NK-92 (cell line): Measurements from ENCODE around the gene SLC35D3.
"Not testable (repeated sequence)": the region's sequence is repeated elsewhere in the genome, so short reads cannot be mapped to it uniquely, and the experiment has no call there.

Experiments
- DNase-seq: peaks from one replicate; lab custom pipeline; 2025; ENCODE audit not compliant: unreplicated experiment; lab: John Stamatoyannopoulos, UW

SLC35D3 gene

GRCh38 chr6:136963259-136963658 lies 41.2 kb downstream of the SLC35D3 start:
- no peak for DNase-seq

GRCh38 chr6:136964398-136964797 lies 42.3 kb downstream of the SLC35D3 start:
- DNase-seq = no peak

- DNase-seq = no peak
Observed at GRCh38 chr6:136967876-136968752, 46.0 kb downstream of the SLC35D3 start.

GRCh38 chr6:136968837-136969236 lies 46.7 kb downstream of the SLC35D3 start:
- no peak for DNase-seq

- no peak for DNase-seq
Observed at GRCh38 chr6:136969433-136969832, 47.3 kb downstream of the SLC35D3 start.

- DNase-seq = no peak
Observed at GRCh38 chr6:136969930-136970329, 47.8 kb downstream of the SLC35D3 start.

GRCh38 chr6:136971609-136972008 lies 49.5 kb downstream of the SLC35D3 start:
- DNase-seq = no peak

GRCh38 chr6:136973781-136974180 lies 51.7 kb downstream of the SLC35D3 start:
- not testable (repeated sequence) for DNase-seq
